Calu3 (cell line): ENCODE data around the gene NAPG. TPM values are rescaled to one million over a fixed set of nuclear protein-coding genes. Genes with fewer than 3 reads are reported as not detected.

Experiments used
- BruUV-seq: library from RNA; stranded (reverse); fragments of 400-500 nt; replicated peaks from 2 replicates; lab custom pipeline; 2021; lab: Mats Ljungman, UMichigan
- CTCF ChIA-PET: fragments of 300-600 bp; sonication (Branson Sonifier 250); formaldehyde crosslinking; loops from one replicate; lab custom pipeline; 2022; ENCODE audit warnings: antibody characterized with exemption; lab: Charles Lee
- DNase-seq: peaks from one replicate; pipeline ENCODE4 v3.0.0; 2022
- H3K27ac Mint-ChIP-seq: one replicate; pipeline ENCODE4 v1.8.0; 2022; ENCODE audit warnings: mixed read lengths; ENCODE audit not compliant: unreplicated experiment
- H3K27me3 Mint-ChIP-seq: one replicate; pipeline ENCODE4 v1.8.0; 2022; ENCODE audit warnings: mixed read lengths; ENCODE audit not compliant: unreplicated experiment
- H3K36me3 Mint-ChIP-seq: one replicate; pipeline ENCODE4 v1.8.0; 2022; ENCODE audit warnings: mild to moderate bottlenecking, moderate library complexity, mixed read lengths; ENCODE audit not compliant: insufficient read depth, unreplicated experiment
- H3K4me1 Mint-ChIP-seq: one replicate; pipeline ENCODE4 v1.8.0; 2022; ENCODE audit warnings: mild to moderate bottlenecking, low read depth, mixed read lengths; ENCODE audit not compliant: unreplicated experiment
- H3K4me3 Mint-ChIP-seq: one replicate; pipeline ENCODE4 v1.8.0; 2022; ENCODE audit warnings: mild to moderate bottlenecking, low read depth, moderate library complexity, mixed read lengths; ENCODE audit not compliant: unreplicated experiment
- H3K9me3 Mint-ChIP-seq: one replicate; pipeline ENCODE4 v1.8.0; 2022; ENCODE audit warnings: low read depth, mixed read lengths; ENCODE audit not compliant: unreplicated experiment
- intact Hi-C: fragments of 100-400 bp; cut with micrococcal nuclease; formaldehyde crosslinking; loops from one replicate; pipeline ENCODE4 v1.10.0; 2022; ENCODE audit not compliant: unreplicated experiment
- total RNA-seq: library from RNA; stranded (reverse); gene quantifications from 2 replicates; pipeline ENCODE4 v1.2.3, GENCODE V29; 2022
- TF ChIP-seq, protein P1 (sequence below): fragments of 200-600 bp; IDR thresholded peaks from one replicate; pipeline ENCODE4 v1.8.0; 2022; ENCODE audit warnings: antibody characterized with exemption; ENCODE audit not compliant: unreplicated experiment

Gene NAPG
- total RNA-seq, 1 experiment from 2014 or later = 35.6 TPM

DNA sequence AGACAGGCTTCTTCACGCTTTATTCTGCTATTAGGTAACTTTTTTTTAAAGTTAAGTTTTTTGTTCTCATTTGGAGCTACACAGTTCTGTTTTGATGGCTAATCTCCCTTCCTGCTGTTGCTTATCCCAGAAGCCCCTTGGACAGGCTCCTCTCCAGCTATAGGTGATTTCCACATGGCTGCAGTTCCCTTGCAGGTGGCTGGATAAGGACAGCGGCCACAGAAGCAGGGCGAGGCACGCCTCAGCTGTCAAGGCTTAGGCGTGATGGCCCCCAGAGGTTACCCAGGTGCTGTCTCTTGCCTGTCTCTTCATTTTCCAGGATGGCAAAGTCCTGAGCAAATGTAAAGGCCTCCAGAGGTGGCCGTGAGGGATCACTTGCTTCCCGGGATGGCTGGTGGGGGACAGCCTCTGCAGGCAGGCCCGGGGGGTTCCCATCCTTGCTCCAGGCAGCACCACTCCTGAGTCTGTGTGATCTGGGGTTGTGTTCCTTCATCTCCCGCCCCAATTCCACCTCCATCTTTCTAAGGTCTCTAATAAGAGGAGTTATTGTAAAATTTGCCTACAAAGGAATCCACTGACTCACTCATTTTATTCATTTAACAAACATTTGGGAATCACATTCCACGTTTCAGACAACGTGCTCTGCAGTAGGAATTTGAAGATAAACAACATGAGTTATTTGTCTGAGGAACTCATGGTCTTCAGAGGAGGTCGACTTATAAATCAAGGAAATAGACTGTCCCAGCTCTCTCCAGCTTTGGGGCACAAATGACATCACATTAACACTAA lies 53.4 kb downstream of the NAPG start:
- H3K36me3 Mint-ChIP-seq = no peaks in the 10 kb centered on the region
- intact Hi-C loops = no loop called here
- no peak for DNase-seq
- no peak overlapping the region for H3K4me3 Mint-ChIP-seq
- H3K27me3 Mint-ChIP-seq = no peaks in the 10 kb centered on the region
- no peak overlapping the region for H3K27ac Mint-ChIP-seq
- TF ChIP-seq, protein P1, sequence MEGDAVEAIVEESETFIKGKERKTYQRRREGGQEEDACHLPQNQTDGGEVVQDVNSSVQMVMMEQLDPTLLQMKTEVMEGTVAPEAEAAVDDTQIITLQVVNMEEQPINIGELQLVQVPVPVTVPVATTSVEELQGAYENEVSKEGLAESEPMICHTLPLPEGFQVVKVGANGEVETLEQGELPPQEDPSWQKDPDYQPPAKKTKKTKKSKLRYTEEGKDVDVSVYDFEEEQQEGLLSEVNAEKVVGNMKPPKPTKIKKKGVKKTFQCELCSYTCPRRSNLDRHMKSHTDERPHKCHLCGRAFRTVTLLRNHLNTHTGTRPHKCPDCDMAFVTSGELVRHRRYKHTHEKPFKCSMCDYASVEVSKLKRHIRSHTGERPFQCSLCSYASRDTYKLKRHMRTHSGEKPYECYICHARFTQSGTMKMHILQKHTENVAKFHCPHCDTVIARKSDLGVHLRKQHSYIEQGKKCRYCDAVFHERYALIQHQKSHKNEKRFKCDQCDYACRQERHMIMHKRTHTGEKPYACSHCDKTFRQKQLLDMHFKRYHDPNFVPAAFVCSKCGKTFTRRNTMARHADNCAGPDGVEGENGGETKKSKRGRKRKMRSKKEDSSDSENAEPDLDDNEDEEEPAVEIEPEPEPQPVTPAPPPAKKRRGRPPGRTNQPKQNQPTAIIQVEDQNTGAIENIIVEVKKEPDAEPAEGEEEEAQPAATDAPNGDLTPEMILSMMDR = no peak
- H3K9me3 Mint-ChIP-seq = no peaks in the 10 kb centered on the region
- no peaks in the 10 kb centered on the region for H3K4me1 Mint-ChIP-seq
- BruUV-seq = no TSS peak
- CTCF ChIA-PET = no interaction called here

GRCh38 chr18:10580215-10580614 lies 54.4 kb downstream of the NAPG start:
- Mint-ChIP-seq H3K4me1 (no peaks in the 10 kb centered on the region), H3K36me3 (no peaks in the 10 kb centered on the region), H3K9me3 (no peaks in the 10 kb centered on the region), H3K27me3 (no peaks in the 10 kb centered on the region), H3K4me3 (no peak overlapping the region), H3K27ac (no peak overlapping the region)
- CTCF ChIA-PET = no interaction called here
- DNase-seq = no peak
- no TSS peak for BruUV-seq
- TF ChIP-seq, protein P1 = no peak
- intact Hi-C loops = no loop called here

- TF ChIP-seq, protein P1 = no peak
- no peak for DNase-seq
- H3K4me1 Mint-ChIP-seq = no peaks in the 10 kb centered on the region
- no peaks in the 10 kb centered on the region for H3K36me3 Mint-ChIP-seq
- H3K27ac Mint-ChIP-seq = no peak overlapping the region
- BruUV-seq = no TSS peak
- no peak overlapping the region for H3K4me3 Mint-ChIP-seq
- H3K27me3 Mint-ChIP-seq = no peaks in the 10 kb centered on the region
- CTCF ChIA-PET = no interaction called here
- intact Hi-C loops = no loop called here
- no peaks in the 10 kb centered on the region for H3K9me3 Mint-ChIP-seq
These were observed 59.4 kb downstream of the NAPG start for GRCh38 chr18:10585260-10585659.

- Mint-ChIP-seq H3K4me3 (no peak overlapping the region), H3K27me3 (no peaks in the 10 kb centered on the region), H3K9me3 (no peaks in the 10 kb centered on the region), H3K4me1 (no peaks in the 10 kb centered on the region), H3K36me3 (no peaks in the 10 kb centered on the region), H3K27ac (no peak overlapping the region)
- TF ChIP-seq, protein P1 = no peak
- DNase-seq = no peak
- no TSS peak for BruUV-seq
- CTCF ChIA-PET = no interaction called here
- intact Hi-C loops = no loop called here
These were observed 63.1 kb downstream of the NAPG start for GRCh38 chr18:10588975-10589374.
